Thymus (tissue), 11 donors: ENCODE data around the gene TBC1D1. TPM values are rescaled to one million over a fixed set of nuclear protein-coding genes. Genes with fewer than 3 reads are reported as not detected.
A peak's percentile ranks its signal among the peaks of the same experiment; 100 is the strongest.

Source experiments
- DNase-seq, 9 donors: peaks; one replicate each; pipeline ENCODE4 v3.0.0-alpha.2; 2013; ENCODE audit warnings: low spot score in 9 of 9, low read depth in 6 of 9, missing footprints in 1 of 9
- H3K27ac ChIP-seq, 2 donors: one replicate each; pipeline ENCODE4 v1.5.1; 2013; ENCODE audit warnings: control low read depth in 1 of 2, low read depth in 1 of 2, low read length in 1 of 2, mild to moderate bottlenecking in 1 of 2, moderate library complexity in 1 of 2
- H3K27me3 ChIP-seq, 2 donors: one replicate each; pipeline ENCODE4 v1.5.1; 2013; ENCODE audit warnings: low read length in 1 of 2; ENCODE audit not compliant: control insufficient read depth in 2 of 2, insufficient read depth in 1 of 2
- H3K36me3 ChIP-seq, 2 donors: one replicate each; pipeline ENCODE4 v1.5.1; 2013; ENCODE audit warnings: low read length in 1 of 2, mild to moderate bottlenecking in 1 of 2, moderate library complexity in 1 of 2; ENCODE audit not compliant: control insufficient read depth in 2 of 2, insufficient read depth in 2 of 2
- H3K4me1 ChIP-seq, 2 donors: one replicate each; pipeline ENCODE4 v1.5.1; 2013; ENCODE audit warnings: low read length in 2 of 2; ENCODE audit not compliant: control insufficient read depth in 2 of 2, insufficient read depth in 2 of 2
- H3K4me3 ChIP-seq, 2 donors: one replicate each; pipeline ENCODE4 v1.5.1; 2013; ENCODE audit warnings: low read length in 2 of 2, control low read depth in 1 of 2, mild to moderate bottlenecking in 1 of 2
- H3K9me3 ChIP-seq, 2 donors: one replicate each; pipeline ENCODE4 v1.5.1; 2013; ENCODE audit warnings: low read length in 1 of 2, mild to moderate bottlenecking in 1 of 2; ENCODE audit not compliant: control insufficient read depth in 2 of 2, insufficient read depth in 1 of 2
- WGBS: extraction: QIAGEN DNeasy Blood & Tissue Kit; methylation state at CpG from one replicate; pipeline ENCODE4 v1.1.7; 2013; 5-methylcytosine and 5-hydroxymethylcytosine counted together
- polyA plus RNA-seq: library from polyadenylated mRNA; stranded (reverse); fragments of 200-250 nt; gene quantifications from one replicate; pipeline ENCODE4 v1.2.3, GENCODE V29; 2013
- total RNA-seq: library from RNA; stranded (reverse); fragments of 120-200 nt; gene quantifications from one replicate; pipeline ENCODE4 v1.2.4, GENCODE V29; 2013
- donor health status: healthy.

TBC1D1 gene
- total and polyA plus RNA-seq, 2 donors = 49.9 to 65.7 TPM

DNA sequence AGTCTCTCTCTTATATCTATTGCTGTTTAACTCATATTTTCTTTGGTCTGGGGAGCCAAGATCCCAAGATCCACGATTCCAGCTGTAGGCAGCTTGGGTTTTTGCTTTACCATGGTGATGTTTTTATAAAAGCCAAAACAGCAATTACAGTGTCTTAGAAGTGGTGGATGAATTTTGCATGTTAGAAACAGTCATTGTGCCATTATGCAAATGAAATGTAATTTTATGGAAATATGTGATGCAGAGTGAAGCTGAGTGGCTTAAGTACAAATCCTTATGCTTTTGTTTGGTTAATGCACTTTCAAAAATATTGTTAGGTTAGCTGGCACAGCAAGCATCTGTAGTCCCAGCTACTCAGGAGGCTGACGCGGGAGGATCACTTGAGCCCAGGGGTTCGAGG, 36.5 kb downstream of the TBC1D1 start:
- no peak overlapping the region for H3K4me3 ChIP-seq
- no peaks in the 10 kb centered on the region for H3K36me3 ChIP-seq
- DNase-seq = no peak
- no peak overlapping the region for H3K27ac ChIP-seq
- H3K4me1 ChIP-seq = no peaks in the 10 kb centered on the region
- H3K27me3 ChIP-seq = no peaks in the 10 kb centered on the region
- 98% methylated on average over 4 of the region's 4 CpGs for WGBS
- H3K9me3 ChIP-seq = no peaks in the 10 kb centered on the region

DNA sequence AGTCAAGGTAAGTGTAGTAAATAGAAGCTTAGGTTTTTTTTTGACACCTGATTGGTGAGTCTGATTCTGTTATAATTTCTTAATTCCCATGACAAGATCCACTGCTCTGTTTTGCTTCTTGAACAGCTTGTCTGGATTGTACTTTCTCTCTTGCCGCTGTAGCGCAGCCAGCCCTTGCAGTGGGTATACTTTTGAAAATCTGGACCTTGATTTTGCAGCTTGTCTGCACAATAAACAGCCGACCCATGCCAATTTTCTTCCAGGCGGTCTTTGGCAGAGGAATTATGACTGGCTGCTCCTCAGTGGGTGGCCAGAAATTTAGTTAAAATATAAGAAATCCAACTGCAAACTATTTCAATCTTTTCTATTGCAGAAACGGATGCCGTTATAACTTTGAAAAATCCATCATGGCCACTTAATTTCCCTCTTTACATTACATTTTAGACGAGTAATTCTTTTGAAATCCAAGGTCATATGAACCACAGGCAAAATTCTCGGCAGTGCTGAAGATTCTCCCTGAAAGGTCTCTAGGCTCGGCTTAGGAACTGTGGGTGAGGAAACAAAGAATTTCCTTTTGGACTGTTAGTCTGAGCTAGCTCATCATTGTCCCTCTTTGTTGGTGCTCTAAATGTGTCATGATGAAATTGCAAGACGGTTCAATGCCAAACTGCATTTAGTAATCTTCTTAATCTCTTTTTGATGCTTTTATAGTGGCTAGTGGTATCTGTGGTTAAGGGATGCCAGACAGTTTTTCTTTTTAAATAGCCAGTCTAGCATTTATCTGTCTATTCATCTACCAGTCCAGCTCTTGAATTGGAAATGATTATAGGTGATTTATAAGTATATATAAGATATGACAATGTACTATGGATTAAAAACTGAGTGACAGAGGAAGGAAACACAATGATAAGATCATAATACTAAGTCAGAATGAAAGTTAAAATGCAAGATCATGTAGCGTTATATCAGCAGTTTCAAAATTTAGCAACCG, 37.8 kb downstream of the TBC1D1 start:
- 80% methylated on average over 12 of the region's 12 CpGs for WGBS
- no peaks in the 10 kb centered on the region for H3K4me1 ChIP-seq
- H3K36me3 ChIP-seq = no peaks in the 10 kb centered on the region
- H3K9me3 ChIP-seq = no peaks in the 10 kb centered on the region
- no peaks in the 10 kb centered on the region for H3K27me3 ChIP-seq
- peak in 1 of 9 donors; percentile 13 for DNase-seq
- no peak overlapping the region for H3K4me3 ChIP-seq
- H3K27ac ChIP-seq = no peak overlapping the region

GRCh38 chr4:37934096-37934495, 43.2 kb downstream of the TBC1D1 start:
- H3K27ac ChIP-seq = no peak overlapping the region
- peaks cover 0 to 7% of the 10 kb centered on the region in 2 donors for H3K36me3 ChIP-seq
- H3K9me3 ChIP-seq = peaks cover 0 to 4% of the 10 kb centered on the region in 2 donors
- WGBS = 99% methylated on average over 8 of the region's 8 CpGs
- no peaks in the 10 kb centered on the region for H3K4me1 ChIP-seq
- H3K27me3 ChIP-seq = no peaks in the 10 kb centered on the region
- H3K4me3 ChIP-seq = no peak overlapping the region
- no peak for DNase-seq

GRCh38 chr4:37934609-37935008, 43.7 kb downstream of the TBC1D1 start:
- 85% methylated on average over 3 of the region's 3 CpGs for WGBS
- no peaks in the 10 kb centered on the region for H3K27me3 ChIP-seq
- peaks cover 0 to 4% of the 10 kb centered on the region in 2 donors for H3K9me3 ChIP-seq
- peaks cover 0 to 7% of the 10 kb centered on the region in 2 donors for H3K36me3 ChIP-seq
- DNase-seq = no peak
- H3K27ac ChIP-seq = no peak overlapping the region
- H3K4me3 ChIP-seq = no peak overlapping the region
- no peaks in the 10 kb centered on the region for H3K4me1 ChIP-seq

- Histone ChIP-seq H3K27ac (no peak overlapping the region), H3K9me3 (peaks cover 0 to 4% of the 10 kb centered on the region in 2 donors), H3K4me3 (no peak overlapping the region), H3K36me3 (peaks cover 0 to 7% of the 10 kb centered on the region in 2 donors), H3K27me3 (no peaks in the 10 kb centered on the region), H3K4me1 (no peaks in the 10 kb centered on the region)
- WGBS = 41% methylated on average over 4 of the region's 4 CpGs
- no peak for DNase-seq
Observed at GRCh38 chr4:37935026-37935425, 44.1 kb downstream of the TBC1D1 start.

DNA sequence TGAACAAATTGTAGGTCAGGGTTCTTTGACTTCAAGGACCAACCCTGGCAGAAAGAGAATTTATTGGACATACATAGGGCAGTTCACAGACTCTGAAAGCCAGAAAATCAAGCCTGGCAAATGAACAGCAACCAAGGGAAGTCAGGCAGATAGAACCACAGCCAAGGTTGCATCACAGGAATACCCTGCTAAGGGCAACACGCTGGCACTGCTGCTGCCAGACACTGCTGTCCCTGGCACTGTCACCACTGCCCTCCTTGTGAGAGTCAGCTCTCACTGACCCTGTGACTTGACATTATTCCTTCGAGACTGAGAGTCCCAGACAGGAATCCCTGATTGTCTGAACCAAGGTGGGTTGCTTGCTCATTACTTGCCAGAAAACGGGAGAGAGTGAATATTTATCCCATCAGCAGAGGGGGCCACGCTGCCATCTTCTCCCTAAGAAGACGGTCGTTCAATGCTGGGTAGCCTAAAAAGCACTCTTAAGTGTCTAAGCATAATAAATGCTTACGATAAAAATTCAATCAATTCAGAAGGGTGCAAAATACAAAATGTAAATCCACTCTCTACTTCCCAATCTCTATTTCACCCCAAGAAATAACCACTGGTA, 46.1 kb downstream of the TBC1D1 start:
- H3K27ac ChIP-seq = no peak overlapping the region
- H3K9me3 ChIP-seq = peaks cover 0 to 4% of the 10 kb centered on the region in 2 donors
- H3K4me3 ChIP-seq = no peak overlapping the region
- peaks cover 0 to 7% of the 10 kb centered on the region in 2 donors for H3K36me3 ChIP-seq
- WGBS = 93% methylated on average over 7 of the region's 7 CpGs
- no peaks in the 10 kb centered on the region for H3K4me1 ChIP-seq
- H3K27me3 ChIP-seq = no peaks in the 10 kb centered on the region
- no peak for DNase-seq

DNA sequence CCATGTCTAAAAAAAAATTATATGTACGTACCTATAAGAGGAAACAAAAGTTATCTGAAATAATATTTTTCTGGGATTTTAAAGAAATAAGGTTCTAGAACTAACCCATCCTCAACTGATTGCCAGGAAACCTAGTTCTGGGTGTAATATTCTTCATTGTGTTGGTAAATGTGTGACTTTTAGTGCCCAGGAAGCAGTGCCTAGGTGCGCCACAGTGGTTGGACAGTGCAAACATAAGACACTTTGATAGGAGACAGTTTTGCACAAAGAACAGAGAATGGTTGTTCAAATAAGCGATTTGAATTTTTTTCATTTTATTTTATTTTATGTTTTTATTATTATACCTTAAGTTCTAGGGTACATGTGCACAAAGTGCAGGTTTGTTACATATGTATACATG, 47.3 kb downstream of the TBC1D1 start:
- H3K9me3 ChIP-seq = peaks cover 0 to 4% of the 10 kb centered on the region in 2 donors
- no peak overlapping the region for H3K4me3 ChIP-seq
- H3K27me3 ChIP-seq = no peaks in the 10 kb centered on the region
- no peak for DNase-seq
- H3K27ac ChIP-seq = no peak overlapping the region
- H3K36me3 ChIP-seq = peaks cover 0 to 7% of the 10 kb centered on the region in 2 donors
- WGBS = 82% methylated on average over 3 of the region's 3 CpGs
- no peaks in the 10 kb centered on the region for H3K4me1 ChIP-seq

DNA sequence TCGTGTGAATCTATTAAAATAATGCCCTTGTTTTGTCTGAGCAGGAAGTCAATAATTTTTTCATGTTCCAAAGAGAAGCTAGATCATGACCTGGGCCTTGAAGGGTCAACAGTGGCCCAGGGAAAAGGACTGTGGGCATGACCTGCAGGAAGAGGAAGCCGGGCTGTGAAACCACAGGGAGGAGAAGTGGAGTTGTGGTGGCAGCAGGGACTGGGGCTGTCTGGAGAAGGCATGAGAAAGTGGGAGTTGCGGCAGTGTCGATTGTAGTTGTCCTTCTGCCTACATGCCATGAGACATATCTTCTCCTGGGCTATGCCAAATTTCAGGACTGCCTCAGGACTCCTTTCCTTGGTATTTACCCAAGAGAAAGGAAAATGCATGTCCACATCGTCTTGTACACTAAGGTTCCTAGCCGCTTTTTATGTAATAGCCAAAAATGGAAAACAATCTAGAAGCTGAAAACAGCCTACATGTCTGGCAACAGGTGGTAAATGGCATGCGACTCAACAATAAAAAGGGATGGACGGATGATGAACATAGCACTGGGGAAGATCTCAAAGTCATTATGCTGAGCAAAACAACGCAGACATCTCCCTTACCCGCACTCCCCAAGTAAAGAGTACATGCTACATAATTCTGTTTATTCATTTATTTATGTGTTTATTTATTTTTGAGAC, 55.8 kb downstream of the TBC1D1 start:
- H3K36me3 ChIP-seq = no peaks in the 10 kb centered on the region
- H3K4me1 ChIP-seq = no peaks in the 10 kb centered on the region
- H3K9me3 ChIP-seq = no peaks in the 10 kb centered on the region
- no peaks in the 10 kb centered on the region for H3K27me3 ChIP-seq
- 71% methylated on average over 10 of the region's 10 CpGs for WGBS
- DNase-seq = no peak
- H3K27ac ChIP-seq = no peak overlapping the region
- no peak overlapping the region for H3K4me3 ChIP-seq

- no peaks in the 10 kb centered on the region for H3K4me1 ChIP-seq
- no peak overlapping the region for H3K27ac ChIP-seq
- H3K4me3 ChIP-seq = no peak overlapping the region
- H3K27me3 ChIP-seq = no peaks in the 10 kb centered on the region
- no peaks in the 10 kb centered on the region for H3K9me3 ChIP-seq
- WGBS = 24% methylated on average over 4 of the region's 4 CpGs
- DNase-seq = no peak
- H3K36me3 ChIP-seq = no peaks in the 10 kb centered on the region
Observed at GRCh38 chr4:37948542-37948941, 57.7 kb downstream of the TBC1D1 start.
